ENCODE measurements around the gene GOLGA8K.
"Not testable (repeated sequence)": the region's sequence is repeated elsewhere in the genome, so short reads cannot be mapped to it uniquely, and the experiment has no call there.

DNA sequence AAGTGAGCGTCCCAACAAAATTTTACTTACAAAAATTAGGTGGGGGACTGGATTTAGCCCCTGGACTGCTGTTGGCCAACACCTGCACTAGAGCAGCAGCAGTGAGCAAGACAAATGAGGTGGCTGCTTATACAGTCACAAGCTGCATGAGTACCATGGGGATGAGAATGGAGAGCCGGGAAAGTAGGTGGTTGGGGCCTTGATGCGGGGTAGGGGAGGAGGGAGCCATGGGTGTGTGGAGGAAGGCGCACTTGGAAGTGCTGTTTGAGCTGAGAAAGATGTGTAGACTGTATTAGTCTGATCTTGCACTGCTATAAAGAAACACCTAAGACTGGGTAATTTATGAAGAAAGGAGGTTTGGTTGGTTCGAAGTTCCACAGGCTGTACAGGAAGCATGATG lies 31.0 kb downstream of the GOLGA8K start:
- not testable (repeated sequence) for TF ChIP-seq CTCF, POLR2A (IDR thresholded peaks at IDR 0.05)

Data from thyroid gland (tissue), 4 donors.